ENCODE results near the gene WFS1. TPM values are rescaled to one million over a fixed set of nuclear protein-coding genes. Genes with fewer than 3 reads are reported as not detected.

WFS1 gene
- total and polyA plus RNA-seq, 2 of the 13 experiments (the other 11 are each of a cell fraction or from before 2014, with no cell fraction given) = 39.1 to 42.2 TPM

- TF ChIP-seq TEF (CRISPR knock-in tag; IDR thresholded peaks at IDR 0.05) (no peak), MLX (CRISPR knock-in tag; IDR thresholded peaks at IDR 0.05) (0 out of 2 replicates have a peak, but pooled peaks have one; percentile 17), ZGPAT (CRISPR knock-in tag; IDR thresholded peaks at IDR 0.05) (peak; percentile 92), THAP7 (CRISPR knock-in tag; IDR thresholded peaks at IDR 0.05) (peak; percentile 83), TEAD3 (CRISPR knock-in tag; optimal IDR thresholded peaks at IDR 0.05; ENCODE audit: borderline replicate concordance) (peak; percentile 16), ZNF816 (CRISPR knock-in tag; IDR thresholded peaks at IDR 0.05; ENCODE audit: borderline replicate concordance) (peak; percentile 83; the same call in 1 of the 2 replicates), ZNF441 (CRISPR knock-in tag; IDR thresholded peaks at IDR 0.05; ENCODE audit: borderline replicate concordance) (peak; percentile 24; the same call in 1 of the 2 replicates), ZFX (CRISPR knock-in tag; IDR thresholded peaks at IDR 0.05; ENCODE audit: low read depth) (peak; percentile 72), ZNF619 (CRISPR knock-in tag; IDR thresholded peaks at IDR 0.05) (peak; percentile 50; the same call in 1 of the 2 replicates), ZXDC (CRISPR knock-in tag; IDR thresholded peaks at IDR 0.05) (peak; percentile 84; the same call in 1 of the 2 replicates), ZSCAN29 (CRISPR knock-in tag; conservative IDR thresholded peaks at IDR 0.05) (peak; percentile 33; the same call in 1 of the 2 replicates), ZNF18 (CRISPR knock-in tag; IDR thresholded peaks at IDR 0.05; ENCODE audit: insufficient replicate concordance) (no peak), SALL2 (CRISPR knock-in tag; IDR thresholded peaks at IDR 0.05) (peak; percentile 84), E2F1 (CRISPR knock-in tag; IDR thresholded peaks at IDR 0.05) (peak; percentile 66; the same call in 1 of the 2 replicates), ATF7-NPFF (CRISPR knock-in tag; IDR thresholded peaks at IDR 0.05; ENCODE audit: low read depth) (peak; percentile 81; the same call in 1 of the 2 replicates), EEA1 (CRISPR knock-in tag; IDR thresholded peaks at IDR 0.05; ENCODE audit: borderline replicate concordance) (peak; percentile 20; the same call in 1 of the 2 replicates), THAP8 (CRISPR knock-in tag; IDR thresholded peaks at IDR 0.05; ENCODE audit: borderline replicate concordance) (peak; percentile 47)
Measured at GRCh38 chr4:6308899-6309643, 39.4 kb downstream of the WFS1 start (continued).
